ENCODE results near the gene SEMA6B.
A peak's percentile ranks its signal among the peaks of the same experiment; 100 is the strongest.
"Not testable (repeated sequence)": the region's sequence is repeated elsewhere in the genome, so short reads cannot be mapped to it uniquely, and the experiment has no call there.

Gene SEMA6B

DNA sequence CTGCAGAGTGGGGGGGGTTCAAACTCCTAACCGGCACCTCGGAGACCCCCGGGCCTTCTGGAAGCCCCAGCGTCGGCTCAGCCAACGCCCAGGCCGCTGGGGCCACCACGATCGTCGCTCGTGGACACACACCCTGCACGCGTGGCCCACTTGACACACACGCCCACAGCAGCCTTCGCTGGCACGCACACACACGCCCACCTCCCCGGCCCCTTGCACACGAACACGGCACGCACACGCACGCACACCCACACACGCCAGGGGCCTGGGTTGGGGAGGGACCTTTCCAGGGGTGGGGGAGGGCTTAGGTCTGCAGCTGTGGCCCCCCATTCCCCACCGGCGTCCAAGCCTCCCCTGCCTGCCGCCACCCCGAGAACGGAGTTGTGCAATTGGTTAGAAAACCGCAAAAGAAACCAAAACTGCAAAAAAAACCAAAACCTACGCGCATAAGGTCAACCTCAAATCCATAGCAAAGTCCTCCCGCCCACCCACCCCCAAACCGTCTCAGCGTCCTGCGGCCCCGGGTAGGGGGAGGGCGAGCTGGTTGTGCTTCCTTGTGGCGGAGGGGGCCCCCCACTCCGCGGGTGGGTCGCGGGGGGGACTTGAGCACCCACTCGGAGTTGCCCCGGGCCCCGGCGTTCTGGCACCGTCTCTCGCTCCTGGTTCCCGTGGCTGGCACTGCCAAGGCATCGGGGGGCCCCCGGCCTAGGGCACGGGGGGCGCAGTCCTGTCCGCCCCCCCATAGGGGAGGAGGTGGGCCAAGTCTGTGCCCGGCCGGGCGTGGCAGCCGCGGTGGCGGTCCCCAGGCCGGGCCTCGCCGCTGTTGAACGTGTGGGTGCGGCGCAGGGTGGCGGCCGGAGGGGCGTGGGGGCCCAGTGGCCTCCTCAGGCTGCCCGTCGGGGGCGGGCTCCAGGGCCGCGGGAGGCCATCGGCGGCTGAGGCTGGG lies 16.3 kb downstream of the SEMA6B start:
- DNase-seq = no peak

DNA sequence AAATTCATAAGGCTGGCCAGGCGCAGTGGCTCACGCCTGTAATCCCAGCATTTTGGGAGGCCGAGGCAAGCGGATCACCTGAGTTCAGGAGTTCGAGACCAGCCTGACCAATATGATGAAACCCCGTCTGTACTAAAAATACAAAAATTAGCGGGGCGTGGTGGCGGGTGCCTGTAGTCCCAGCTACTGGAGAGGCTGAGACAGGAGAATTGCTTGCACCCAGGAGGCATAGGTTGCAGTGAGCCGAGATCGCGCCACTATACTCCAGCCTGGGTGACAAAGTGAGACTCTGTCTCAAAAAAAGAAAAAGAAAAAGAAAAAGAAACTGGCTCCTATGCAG lies 17.7 kb downstream of the SEMA6B start:
- not testable (repeated sequence) for DNase-seq

DNA sequence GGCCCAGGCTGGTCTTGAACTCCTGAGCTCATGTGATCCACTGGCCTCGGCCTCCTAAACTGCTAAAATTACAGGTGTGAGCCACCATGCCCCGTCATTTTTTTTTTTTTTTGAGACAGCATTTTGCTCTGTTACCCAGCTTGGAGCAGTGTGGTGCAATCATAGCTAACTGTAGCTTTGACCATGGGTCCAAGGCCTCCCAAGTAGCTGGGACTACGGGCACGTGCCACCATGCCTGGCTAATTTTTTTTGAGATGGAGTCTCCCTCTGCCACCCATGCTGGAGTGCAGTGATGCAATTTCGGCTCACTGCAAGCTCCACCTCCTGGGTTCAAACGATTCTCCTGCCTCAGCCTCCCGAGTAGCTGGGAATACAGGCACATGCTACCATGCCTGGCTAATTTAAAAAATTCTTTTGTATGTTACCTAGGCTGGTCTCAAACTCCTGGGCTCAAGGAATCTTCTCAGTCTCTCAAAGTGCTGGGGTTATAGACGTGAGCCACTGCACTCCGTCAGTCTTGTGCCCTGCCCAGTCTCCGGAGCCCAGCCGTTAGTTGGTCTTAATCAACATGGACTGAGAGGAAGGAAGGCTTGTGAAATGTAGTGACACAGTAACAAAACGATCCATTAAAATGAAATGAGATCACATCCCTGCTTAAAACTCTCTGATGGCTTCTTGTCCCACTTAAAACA lies 18.2 kb downstream of the SEMA6B start:
- DNase-seq = no peak

DNA sequence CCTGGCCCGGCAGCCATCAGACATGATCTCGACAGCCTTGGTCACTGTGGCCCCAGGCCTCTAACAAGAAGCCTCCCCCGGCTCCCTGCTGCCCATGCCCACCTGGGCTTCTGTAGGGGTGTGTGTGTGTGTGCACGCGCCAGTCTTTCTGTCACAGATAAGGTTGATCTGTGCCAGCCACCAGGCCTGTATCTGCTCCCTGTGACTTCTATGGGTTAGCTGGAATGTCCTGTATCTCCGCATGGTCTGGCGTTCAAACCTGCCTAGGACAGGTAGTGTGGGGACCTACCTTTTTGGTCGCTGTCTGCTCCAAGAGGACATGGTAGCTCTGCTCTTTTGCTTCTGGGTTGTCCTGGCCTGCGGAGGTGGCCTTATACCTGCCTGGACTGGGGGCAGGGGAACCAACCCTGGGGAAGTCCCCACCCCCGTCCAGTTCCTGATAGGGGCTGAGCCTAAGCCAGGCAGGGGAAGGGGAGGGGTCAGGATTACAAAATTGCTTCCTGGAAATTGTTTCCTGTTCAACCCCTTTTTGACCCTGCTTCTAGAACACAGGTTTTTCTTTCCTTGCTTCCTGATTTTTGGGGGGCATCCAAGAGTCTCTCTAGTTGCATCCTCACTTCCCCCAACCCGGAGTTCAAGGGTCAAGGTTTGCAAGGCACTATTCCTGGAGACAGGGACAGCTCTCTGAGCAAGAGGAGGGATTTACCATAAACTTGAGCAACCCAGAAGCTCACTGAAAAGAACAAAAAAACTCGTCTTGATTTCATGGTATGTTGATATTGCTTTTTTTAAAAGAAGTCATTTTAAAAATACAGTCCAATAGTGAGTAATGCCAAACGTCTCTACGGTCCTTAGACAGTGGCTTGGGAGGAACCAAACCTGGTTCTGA lies 19.5 kb downstream of the SEMA6B start, which contains the start of gene LRG1:
LRG1 (minus strand) TSS at position 344 of the 889 bp plus-strand sequence; CDS start at position 321, 23 bp downstream.
- no peak for DNase-seq

DNA sequence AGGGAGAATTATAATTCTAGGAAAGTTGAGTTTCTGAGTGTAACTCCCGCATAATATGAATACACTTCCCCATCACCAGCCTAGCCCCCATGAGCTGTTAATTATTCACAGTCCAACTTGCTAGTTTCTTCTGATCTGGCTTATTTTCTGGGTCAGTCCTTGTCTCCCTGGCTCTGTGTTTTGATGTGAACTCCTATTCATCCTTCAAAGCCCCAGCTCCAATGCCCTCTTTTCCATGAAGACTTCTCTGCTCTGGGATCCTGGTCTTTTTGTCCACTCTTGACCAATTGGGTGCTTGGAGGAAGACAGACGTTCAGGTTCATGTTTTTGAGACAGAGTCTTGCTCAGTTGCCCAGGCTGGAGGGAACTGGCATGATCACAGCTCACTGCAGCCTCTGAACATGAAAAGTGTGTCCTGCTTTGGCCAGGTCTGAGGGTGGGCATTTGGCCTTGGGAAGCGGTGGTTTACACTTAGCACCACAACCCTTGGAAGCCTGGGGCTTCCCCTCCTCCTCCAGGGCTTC lies 20.3 kb downstream of the SEMA6B start:
- DNase-seq = no peak

DNA sequence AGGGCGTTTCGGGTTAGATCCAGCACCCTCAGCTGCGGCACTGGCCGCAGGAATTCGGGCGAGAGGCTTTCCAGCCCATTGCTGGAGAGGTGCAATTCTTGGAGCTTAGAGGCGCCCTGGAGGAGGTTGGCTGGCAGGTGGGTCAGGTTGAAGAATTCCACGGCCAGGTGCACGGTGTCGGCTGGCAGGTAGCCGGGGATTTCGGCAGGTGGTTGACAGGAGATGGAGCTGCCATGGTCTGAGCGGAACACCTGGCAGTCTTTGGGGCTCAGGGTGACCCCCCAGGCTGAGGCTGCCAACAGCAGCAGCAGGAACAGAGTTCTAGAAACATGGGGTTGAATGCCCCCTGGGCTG lies 20.9 kb downstream of the SEMA6B start:
- no peak for DNase-seq

DNA sequence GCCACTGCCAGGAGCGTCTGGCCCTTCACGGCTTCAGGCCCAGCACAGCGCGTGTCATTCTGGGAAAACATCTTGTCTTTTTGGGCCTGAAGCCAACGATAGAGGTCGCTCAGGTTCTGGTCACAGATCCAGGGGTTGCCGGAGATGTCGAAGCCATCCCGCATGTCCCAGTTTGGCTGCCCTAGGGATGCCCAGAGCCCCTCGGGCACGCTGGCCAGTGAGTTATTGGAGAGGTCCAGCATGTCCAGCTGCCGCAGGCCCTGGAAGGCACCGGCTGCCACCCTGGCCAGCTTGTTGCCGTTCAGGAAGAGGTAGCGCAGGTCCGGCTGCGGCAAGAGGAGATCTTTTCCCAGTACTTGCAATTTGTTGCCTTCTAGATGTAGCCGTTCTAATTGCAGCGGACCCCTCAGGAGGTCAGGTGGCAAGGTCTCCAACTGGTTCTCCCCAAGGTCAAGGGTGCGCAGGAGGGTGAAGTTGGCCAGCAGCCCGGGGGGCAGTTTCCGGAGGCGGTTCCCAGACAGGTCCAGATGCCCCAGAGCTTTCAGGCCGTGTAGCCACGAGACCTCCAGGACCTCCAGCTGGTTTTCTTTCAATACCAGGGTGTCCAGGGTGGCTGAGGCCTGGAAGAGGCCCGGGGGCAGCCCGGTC lies 21.4 kb downstream of the SEMA6B start:
- no peak for DNase-seq

DNA sequence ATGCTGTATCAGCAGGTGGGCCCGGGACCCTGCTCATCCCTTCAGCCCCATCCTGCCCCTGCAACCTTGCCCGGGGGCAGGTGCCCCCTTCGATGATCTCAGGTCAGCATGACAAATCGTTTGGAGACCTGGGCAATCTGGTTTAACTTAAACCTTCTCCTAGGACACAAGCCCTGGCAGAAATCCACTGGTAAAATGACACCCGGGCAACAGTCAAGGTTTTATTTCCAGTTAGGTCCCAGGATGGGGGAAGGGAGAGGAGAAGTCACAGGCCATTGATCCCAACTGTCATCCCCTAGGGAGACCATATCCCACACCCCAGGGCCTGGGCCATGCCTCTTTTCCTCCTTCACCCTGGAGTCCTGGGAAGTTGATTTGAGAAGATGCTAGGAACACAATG lies 22.7 kb downstream of the SEMA6B start:
- no peak for DNase-seq

DNA sequence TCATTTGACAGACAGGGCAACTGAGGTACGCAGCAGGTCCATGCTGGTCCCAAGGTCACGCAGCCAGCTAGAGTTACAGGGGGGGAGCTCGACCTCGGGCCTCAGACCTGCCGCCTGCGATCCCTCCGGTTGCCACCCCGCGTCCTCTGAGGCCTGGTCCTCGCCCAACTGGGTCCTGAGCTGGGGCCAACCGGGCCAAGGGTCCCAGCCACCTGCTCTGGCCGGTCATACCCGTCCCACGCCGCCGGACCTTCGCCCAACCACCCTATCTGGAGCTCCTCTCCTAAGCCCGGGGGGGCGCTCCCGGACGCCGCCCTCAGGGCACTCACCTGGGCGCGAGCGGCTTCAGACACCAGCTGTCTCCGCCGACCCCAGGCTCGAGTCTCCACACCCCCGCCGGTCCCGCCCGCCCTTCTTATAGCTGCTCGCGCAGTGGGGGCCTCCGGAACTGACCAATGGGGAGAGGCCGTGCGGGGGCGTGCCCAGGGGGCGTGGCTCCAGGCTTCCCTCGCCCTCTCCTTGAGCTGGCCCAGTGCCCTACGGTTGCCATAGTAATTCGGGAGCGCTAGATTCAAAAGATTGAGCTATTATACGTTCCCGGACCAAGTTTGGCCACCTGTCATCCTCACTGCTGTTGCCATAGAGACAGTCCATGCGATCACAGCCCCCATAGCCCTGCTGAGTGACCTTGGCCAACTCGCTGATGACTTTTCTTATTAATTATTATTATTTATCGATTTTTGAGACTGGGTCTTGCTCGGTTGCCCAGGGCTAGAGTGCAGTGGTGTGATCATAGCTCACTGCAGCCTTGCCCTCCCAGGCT lies 24.4 kb downstream of the SEMA6B start, which contains the start of gene PLIN5:
PLIN5 (minus strand) TSS at position 389 of the 823 bp plus-strand sequence. CDS start 1,150 bp downstream, outside the sequence.
- DNase-seq = peak; percentile 76

DNA sequence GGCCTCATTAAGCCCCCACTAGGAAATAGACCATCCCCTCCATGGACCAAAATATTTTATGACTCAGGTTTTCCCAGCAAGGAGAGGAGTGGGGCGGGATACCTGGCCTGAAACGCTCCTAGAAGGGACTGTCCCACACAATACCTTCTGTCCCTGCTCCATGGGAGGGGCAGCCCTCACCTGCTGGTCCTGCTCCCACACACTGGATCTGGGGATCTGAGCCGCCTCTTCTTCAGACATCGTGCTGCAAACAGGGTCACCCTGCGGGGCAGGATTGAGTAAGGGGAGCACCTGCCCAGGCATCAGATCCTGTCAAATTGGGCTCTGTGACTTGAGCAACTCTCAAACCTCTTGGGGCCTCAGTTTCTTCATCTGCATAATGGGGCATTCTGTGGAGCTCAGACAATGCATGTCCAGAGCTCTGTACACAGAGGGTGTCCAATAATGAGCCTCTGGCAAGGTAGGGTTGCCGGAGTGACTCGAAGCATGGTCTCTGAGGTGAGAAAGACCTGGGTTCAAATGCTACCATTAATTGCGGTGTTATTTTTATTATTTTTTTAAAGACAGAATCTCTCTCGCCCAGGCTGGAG lies 25.6 kb downstream of the SEMA6B start:
- no peak for DNase-seq

DNA sequence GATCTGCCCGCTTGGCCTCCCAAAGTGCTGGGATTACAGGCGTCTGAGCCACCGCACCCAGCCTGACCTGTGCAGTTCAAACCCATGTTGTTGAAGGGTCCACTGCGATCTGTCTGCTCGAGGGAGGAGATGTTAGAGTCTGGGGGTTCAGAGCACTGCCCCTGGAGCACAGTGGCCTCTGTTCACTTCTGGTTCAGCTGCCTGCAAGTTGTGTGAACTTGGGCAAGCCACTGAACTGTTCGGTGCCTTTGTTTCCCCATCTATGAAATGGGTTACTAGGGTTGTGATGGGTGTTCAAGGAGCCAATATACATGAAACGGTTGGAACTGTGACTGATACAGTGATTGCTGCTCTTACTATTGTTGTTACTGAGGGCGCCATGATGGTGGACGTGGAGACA lies 26.1 kb downstream of the SEMA6B start:
- DNase-seq = no peak

DNA sequence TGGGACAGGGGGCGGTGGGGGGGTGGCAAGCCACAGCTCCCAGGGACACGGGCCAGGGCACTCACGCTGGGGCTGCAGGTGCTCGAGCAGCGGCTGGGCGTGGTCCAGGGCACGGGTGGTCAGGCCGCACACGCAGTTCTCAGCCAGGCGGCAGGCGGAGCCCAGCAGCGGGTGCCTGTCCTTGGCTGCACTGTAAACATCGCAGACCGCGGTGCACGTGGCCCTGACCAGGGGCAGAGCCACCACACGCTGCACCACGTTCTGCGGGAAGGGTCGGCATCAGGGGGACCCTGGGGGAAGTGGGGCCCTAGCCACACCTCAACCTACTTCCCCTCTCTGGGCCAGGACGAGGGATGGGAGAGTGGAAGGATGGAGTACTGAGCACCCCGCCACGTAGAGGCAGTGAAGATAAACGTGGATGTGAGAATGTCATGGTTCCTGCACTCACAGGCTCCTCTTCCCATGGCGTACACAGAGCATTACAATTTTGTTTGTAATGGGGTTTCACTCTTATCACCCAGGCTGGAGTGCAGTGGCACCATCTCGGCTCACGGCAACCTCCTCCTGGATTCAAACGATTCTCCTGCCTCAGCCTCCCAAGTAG lies 27.8 kb downstream of the SEMA6B start:
- DNase-seq = no peak

DNA sequence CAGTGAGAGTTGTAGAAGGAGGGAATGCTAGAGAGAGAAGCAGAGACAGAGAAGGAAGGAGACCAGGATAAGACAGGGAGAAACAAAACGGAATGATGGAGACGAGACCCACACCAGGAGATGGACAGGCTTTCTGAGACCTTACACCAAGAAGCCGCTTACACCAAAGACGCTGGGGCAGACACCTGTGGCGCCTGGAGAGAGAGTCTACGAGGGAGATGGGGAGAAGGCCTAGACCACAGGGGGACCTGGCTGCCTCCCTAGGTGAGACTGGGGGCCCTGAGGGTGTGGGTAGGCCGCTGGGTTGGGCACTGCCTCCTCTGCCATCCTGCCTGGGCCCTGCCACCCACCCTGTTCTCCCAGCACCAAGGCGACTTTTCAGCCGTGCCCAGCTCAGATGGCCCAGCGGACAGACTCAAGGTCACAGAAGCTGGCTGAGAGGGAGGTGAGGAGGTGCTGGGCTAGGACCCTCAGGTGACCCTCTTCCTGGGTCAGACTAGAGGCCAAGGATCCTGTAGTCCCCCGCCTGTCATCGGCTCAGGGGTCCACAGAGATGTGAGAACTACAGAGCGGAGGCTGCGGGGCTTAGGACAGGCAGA lies 29.5 kb downstream of the SEMA6B start:
- DNase-seq = no peak

DNA sequence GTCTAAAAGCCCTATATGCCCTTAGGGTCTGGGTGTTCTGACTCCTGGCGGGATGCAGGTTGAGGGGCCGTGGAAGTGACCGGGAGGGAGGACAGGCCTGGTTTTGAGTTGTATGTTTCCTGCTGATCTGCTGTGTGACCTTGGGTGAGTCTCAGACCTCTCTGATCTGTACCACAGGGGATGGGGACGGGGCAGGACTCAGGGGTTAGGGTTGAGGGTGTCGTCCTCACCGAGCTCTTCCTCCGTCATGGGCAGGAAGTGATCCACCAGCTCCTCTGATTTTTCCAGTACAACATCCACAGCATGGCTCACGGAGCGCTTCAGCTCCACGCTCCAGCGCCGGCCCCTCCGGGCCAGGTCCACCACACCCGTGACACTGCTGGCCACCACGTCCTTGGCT lies 30.6 kb downstream of the SEMA6B start:
- DNase-seq = no peak

DNA sequence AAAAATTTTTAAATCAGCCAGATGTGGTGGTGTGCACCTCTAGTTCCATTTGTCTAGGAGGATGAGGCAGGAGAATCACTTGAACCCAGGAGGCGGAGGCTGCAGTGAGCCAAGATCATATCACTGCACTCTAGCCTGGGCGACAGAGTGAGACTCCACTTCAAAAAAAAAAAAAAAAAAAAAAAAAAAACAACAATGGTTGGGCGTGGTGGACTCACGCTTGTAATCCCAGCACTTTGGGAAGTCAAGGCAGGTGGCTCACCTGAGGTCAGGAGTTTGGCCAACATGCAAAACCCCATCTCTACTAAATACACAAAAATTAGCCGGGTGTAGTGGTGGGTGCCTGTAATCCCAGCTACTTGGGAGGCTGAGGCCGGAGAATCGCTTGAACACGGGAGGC lies 32.1 kb downstream of the SEMA6B start:
- DNase-seq = not testable (repeated sequence)

DNA sequence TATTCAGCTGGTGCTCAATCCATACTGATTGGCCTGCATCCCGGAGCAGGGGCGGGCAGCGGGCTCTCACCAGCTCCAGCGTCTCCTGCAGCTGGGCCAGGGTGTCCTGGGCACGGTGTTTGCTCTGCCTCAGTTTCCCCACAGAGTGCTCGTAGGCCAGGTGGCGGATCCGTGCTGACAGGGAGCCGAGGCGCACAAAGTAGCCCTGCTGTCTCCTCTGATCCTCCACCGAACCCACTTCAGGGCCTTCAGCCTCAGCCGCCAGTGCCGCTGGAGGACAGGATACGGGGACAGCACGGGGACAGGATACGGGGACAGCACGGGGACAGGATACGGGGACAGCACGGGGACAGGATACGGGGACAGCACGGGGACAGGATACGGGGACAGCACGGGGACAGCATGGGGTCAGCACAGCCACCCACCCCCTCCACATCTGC lies 33.9 kb downstream of the SEMA6B start:
- no peak for DNase-seq

DNA sequence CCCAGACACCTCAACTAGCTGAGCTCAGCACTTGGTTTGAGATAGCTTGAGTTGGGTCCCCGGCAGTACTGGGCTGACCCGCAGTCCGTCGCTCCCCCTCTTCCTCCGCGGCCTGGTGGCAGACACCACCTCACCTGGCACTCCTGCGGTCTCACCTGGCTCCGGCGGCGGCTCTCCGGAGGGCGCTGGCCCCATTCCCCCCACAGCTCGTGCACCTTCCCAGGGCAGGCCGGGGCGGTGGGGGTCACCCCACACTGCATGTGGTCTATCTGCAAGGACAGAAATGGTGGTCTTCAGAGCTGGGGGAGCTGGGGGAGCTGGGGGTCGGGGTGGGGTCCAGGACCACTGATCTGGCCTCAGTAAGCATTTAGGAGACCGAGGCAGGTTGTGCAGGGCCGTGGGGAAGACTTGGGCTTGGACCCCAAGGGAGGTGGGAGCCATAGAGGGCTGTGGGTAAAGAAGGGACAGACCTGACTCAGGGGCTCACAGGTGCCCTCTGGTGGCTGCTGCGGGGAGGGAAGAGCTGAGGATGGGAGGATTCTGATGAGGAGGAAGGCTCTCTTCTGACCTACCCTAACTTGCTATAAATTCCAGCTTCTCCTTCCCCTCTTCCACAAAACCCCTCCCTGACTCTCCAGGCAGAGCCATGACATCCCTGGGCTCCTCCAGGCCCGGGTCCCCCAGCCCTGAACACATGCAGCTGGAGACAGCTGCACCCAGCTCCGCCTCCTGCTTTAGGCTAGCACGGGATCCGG lies 34.5 kb downstream of the SEMA6B start:
- DNase-seq = peak; percentile 23

DNA sequence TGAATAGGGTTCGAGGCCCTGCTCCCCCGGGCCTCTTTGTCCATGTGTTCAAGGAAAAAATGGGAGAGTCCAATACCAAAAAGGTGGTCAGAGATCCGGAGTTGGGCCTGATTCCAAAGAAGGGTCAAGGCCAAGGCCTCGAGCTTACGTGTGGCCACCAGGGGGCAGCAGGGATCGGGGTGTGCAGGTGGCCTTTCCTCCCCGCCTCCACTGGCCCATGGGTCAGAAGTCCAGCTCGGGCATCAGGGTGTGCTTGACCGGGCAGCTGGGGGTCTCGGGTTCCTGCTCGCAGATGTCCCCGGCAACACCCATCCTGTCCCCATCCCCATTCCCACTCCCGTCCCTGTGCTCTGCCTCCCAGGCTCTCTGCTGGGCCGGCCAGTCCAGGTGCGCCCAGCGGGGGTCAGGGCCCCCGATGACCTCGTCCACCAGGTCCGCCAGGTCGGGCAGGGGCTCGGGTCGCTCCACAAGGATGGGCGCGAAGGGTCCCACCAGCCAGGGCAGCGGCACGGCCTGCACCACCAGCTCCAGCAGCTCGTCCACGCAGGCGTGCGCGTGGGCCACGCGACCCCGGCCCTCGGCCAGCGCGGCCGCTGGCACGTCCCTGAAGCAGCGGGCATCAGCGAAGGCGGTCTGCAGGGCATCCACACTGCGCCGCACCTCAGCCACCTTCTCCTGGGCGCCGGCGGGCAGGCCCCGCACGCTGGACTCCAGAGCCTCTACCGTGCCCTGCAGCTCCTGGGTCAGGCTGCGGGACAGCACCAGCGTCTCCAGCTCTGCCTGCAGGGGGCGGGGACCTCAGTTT lies 36.0 kb downstream of the SEMA6B start:
- no peak for DNase-seq

Measured in NCI-H345 (cell line).